HepG2 (cell line): ENCODE measurements around the gene HFM1. TPM values are rescaled to one million over a fixed set of nuclear protein-coding genes. Genes with fewer than 3 reads are reported as not detected.

Source experiments
- ARID5B ChIP-seq: IDR thresholded peaks from 2 replicates; pipeline ENCODE4 v1.4.0; 2020; ENCODE audit warnings: mild to moderate bottlenecking, missing genetic modification reagents
- NFRKB ChIP-seq: fragments of 450-650 bp; IDR thresholded peaks from 2 replicates; pipeline ENCODE4 v1.6.1; 2017
- PAXIP1 ChIP-seq: sonication (generic); formaldehyde crosslinking; conservative IDR thresholded peaks from 2 replicates; pipeline ENCODE4 v1.4.0; 2020; ENCODE audit warnings: mild to moderate bottlenecking, missing genetic modification reagents, moderate library complexity
- ZBTB39 ChIP-seq: sonication (generic); formaldehyde crosslinking; IDR thresholded peaks from 2 replicates; pipeline ENCODE4 v1.5.0; 2020; ENCODE audit warnings: missing genetic modification reagents
- ZBTB40 ChIP-seq, 2 experiments: fragments of 450-650 bp in 1 of 2; sonication (generic) in 1 of 2; formaldehyde crosslinking in 1 of 2; IDR thresholded peaks; 2 replicates each; pipeline versions ENCODE4 v1.6.1 to v1.8.0; 2016 to 2022; ENCODE audit warnings: antibody characterized with exemption in 1 of 2, mild to moderate bottlenecking in 1 of 2, missing genetic modification reagents in 1 of 2
- ZNF10 ChIP-seq: sonication (generic); formaldehyde crosslinking; IDR thresholded peaks from 2 replicates; pipeline ENCODE4 v1.4.0; 2020; ENCODE audit warnings: mild to moderate bottlenecking, low read depth, missing genetic modification reagents, borderline replicate concordance
- ZNF713 ChIP-seq: sonication (generic); formaldehyde crosslinking; IDR thresholded peaks from 2 replicates; pipeline ENCODE4 v1.4.0; 2020; ENCODE audit warnings: mild to moderate bottlenecking, missing genetic modification reagents
- polyA plus RNA-seq, 8 experiments: library from polyadenylated mRNA; depleted of rRNA in 3 of 8; stranded (reverse) in 7 of 8; unstranded in 1 of 8; fragments of >200 nt; fragmentation: Illumina TruSeq in 4 of 8; extraction: Trizol in 4 of 8; gene quantifications; 2 replicates each; pipeline versions ENCODE4 v1.2.1 to v1.2.3, GENCODE V29; 2011 to 2016; ENCODE audit warnings: low read depth in 4 of 8, missing spikeins in 1 of 8, mixed read lengths in 1 of 8; ENCODE audit not compliant: insufficient read depth in 1 of 8
- total RNA-seq, 5 experiments: library from RNA; depleted of rRNA; stranded (reverse); fragments of >200 nt; fragmentation: Illumina TruSeq; extraction: Trizol; gene quantifications; 2 replicates each; pipeline ENCODE4 v1.2.3, GENCODE V29; 2016; ENCODE audit warnings: low read depth in 1 of 5

Gene HFM1
- total and polyA plus RNA-seq, 2 of the 13 experiments (the other 11 are each of a cell fraction or from before 2014, with no cell fraction given), result 0.29 to 1.4 TPM

GRCh38 chr1:91404151-91405012 is at the start of gene HFM1 (continued):
- no peak for TF ChIP-seq ZNF10 (CRISPR knock-in tag)
- peak; percentile 50; the same call in 1 of the 2 replicates for TF ChIP-seq ZBTB39
- TF ChIP-seq ARID5B, result peak; percentile 37; the same call in 1 of the 2 replicates
- no peak for TF ChIP-seq ZBTB40 (IDR thresholded peaks at IDR 0.05)
- 0 out of 2 replicates have a peak, but pooled peaks have one; percentile 19 for TF ChIP-seq ZBTB40 (CRISPR knock-in tag; IDR thresholded peaks at IDR 0.05)
- TF ChIP-seq PAXIP1 (CRISPR knock-in tag), result 0 out of 2 replicates have a peak, but pooled peaks have one; percentile 14
- no peak for TF ChIP-seq NFRKB
- TF ChIP-seq ZNF713 (CRISPR knock-in tag), result 0 out of 2 replicates have a peak, but pooled peaks have one; percentile 35
